ENCODE results near the gene ZNF394.
A peak's percentile ranks its signal among the peaks of the same experiment; 100 is the strongest.

- TF ChIP-seq CTCF (IDR thresholded peaks at IDR 0.05; ENCODE audit: insufficient read depth, low read length) (no peak), POLR2AphosphoS5 (IDR thresholded peaks at IDR 0.05; ENCODE audit: low read depth) (peak; percentile 66)
These were observed 27.3 kb downstream of the ZNF394 start, which contains the start of gene ZNF789 for GRCh38 chr7:99472561-99473314.

Measured in HL-60 (cell line).